Measurements from ENCODE around the gene SPTBN5.

GRCh38 chr15:41908736-41909461 is 15.0 kb upstream of the SPTBN5 start:
- TF ChIP-seq CTCF (IDR thresholded peaks at IDR 0.05) (no peak), EZH2 (IDR thresholded peaks at IDR 0.05; ENCODE audit: borderline replicate concordance, insufficient read depth, low read depth, low read length, poor library complexity, severe bottlenecking) (no peak)

Data from B cell (primary cell).